ENCODE data around the gene TACSTD2.

- TF ChIP-seq, protein P1, sequence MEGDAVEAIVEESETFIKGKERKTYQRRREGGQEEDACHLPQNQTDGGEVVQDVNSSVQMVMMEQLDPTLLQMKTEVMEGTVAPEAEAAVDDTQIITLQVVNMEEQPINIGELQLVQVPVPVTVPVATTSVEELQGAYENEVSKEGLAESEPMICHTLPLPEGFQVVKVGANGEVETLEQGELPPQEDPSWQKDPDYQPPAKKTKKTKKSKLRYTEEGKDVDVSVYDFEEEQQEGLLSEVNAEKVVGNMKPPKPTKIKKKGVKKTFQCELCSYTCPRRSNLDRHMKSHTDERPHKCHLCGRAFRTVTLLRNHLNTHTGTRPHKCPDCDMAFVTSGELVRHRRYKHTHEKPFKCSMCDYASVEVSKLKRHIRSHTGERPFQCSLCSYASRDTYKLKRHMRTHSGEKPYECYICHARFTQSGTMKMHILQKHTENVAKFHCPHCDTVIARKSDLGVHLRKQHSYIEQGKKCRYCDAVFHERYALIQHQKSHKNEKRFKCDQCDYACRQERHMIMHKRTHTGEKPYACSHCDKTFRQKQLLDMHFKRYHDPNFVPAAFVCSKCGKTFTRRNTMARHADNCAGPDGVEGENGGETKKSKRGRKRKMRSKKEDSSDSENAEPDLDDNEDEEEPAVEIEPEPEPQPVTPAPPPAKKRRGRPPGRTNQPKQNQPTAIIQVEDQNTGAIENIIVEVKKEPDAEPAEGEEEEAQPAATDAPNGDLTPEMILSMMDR (conservative IDR thresholded peaks at IDR 0.05; ENCODE audit: low read depth, low read length): no peak
- no peak for TF ChIP-seq CHD1 (IDR thresholded peaks at IDR 0.05; ENCODE audit: low read depth, low read length)
- TF ChIP-seq RAD21 (IDR thresholded peaks at IDR 0.05; ENCODE audit: low read length): no peak
- TF ChIP-seq RCOR1 (IDR thresholded peaks at IDR 0.05; ENCODE audit: insufficient replicate concordance, low read length): no peak
- TF ChIP-seq RFX5 (IDR thresholded peaks at IDR 0.05; ENCODE audit: low read depth, low read length): no peak
- TF ChIP-seq FOS (IDR thresholded peaks at IDR 0.05; ENCODE audit: low read depth, low read length): no peak
- peak; percentile 29; the same call in 1 of the 2 replicates for TF ChIP-seq CEBPB (IDR thresholded peaks at IDR 0.05; ENCODE audit: low read depth, low read length)
- no peak for TF ChIP-seq POLR2A (IDR thresholded peaks at IDR 0.05; ENCODE audit: low read depth, low read length)
- no peak for TF ChIP-seq USF2 (IDR thresholded peaks at IDR 0.05; ENCODE audit: low read depth, low read length)
These were observed 31.9 kb upstream of the TACSTD2 start for GRCh38 chr1:58608945-58609344.

Data from IMR-90 (cell line).